ENCODE results near the gene SBNO2. TPM values are rescaled to one million over a fixed set of nuclear protein-coding genes. Genes with fewer than 3 reads are reported as not detected.

Gene SBNO2
- total RNA-seq, 4 donors from 2014 or later: 13.4 to 51.2 (median 19.1) TPM

DNA sequence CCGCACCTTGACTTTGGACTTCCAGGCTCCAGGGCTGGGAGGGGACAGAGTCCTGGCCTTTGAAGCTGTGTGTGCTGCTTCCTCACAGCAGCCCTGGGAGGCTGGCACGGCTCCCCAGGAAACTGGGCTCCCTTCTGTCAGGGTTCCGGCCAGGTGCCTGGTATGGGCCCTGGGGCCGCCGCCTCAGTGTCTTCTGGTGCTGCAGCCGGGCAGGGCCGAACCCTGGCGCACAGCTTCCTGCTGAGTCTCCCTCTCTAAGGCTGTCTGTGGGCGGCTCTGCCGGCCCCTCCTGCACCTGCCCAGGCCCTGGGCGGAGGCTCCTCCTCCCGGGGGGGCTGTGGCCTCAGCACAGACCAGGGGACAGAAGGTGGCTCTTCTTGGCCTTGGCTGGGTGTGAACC lies 37.9 kb downstream of the SBNO2 start:
- TF ChIP-seq, protein P1, sequence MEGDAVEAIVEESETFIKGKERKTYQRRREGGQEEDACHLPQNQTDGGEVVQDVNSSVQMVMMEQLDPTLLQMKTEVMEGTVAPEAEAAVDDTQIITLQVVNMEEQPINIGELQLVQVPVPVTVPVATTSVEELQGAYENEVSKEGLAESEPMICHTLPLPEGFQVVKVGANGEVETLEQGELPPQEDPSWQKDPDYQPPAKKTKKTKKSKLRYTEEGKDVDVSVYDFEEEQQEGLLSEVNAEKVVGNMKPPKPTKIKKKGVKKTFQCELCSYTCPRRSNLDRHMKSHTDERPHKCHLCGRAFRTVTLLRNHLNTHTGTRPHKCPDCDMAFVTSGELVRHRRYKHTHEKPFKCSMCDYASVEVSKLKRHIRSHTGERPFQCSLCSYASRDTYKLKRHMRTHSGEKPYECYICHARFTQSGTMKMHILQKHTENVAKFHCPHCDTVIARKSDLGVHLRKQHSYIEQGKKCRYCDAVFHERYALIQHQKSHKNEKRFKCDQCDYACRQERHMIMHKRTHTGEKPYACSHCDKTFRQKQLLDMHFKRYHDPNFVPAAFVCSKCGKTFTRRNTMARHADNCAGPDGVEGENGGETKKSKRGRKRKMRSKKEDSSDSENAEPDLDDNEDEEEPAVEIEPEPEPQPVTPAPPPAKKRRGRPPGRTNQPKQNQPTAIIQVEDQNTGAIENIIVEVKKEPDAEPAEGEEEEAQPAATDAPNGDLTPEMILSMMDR (IDR thresholded peaks at IDR 0.05; ENCODE audit: low read depth): no peak

DNA sequence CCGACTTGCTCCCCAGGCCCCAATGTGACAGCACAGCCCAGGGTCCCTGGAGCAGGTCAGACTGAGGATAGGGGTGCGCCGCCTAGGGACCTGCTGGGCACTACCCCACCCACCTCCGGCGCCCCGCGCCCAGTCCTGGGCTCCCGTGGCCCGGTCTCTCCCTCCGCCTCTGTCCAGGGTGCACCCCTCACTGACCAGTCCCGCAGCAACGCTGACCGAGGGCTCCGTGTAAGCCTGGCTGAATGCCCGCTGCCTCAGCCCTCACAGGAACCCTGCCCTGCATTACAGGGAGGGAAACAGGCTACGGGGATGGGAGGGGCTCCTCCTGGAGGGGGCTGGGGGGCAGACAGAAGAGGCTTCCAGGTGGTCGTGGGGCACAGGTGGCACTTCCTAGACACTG lies 38.6 kb downstream of the SBNO2 start:
- TF ChIP-seq, protein P1 (IDR thresholded peaks at IDR 0.05; ENCODE audit: low read depth): no peak

DNA sequence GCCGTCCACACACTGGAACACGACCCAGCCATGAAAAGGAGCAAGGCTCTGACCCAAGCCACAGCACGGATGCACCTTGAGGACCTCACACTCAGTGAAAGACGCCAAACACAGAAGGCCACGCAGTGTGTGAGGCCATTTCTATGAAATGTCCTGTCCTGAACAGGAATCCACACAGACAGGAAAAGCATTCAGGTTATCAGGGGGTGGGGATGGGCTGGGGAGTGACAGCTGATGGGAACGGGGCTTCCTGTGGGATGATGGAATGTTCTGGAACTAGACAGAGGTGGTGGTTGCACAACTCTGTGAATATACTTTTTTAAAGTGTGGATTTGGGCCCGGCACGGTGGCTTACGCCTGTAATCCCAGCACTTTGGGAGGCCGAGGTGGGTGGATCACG lies 39.6 kb downstream of the SBNO2 start:
- TF ChIP-seq, protein P1 (IDR thresholded peaks at IDR 0.05; ENCODE audit: low read depth): no peak

DNA sequence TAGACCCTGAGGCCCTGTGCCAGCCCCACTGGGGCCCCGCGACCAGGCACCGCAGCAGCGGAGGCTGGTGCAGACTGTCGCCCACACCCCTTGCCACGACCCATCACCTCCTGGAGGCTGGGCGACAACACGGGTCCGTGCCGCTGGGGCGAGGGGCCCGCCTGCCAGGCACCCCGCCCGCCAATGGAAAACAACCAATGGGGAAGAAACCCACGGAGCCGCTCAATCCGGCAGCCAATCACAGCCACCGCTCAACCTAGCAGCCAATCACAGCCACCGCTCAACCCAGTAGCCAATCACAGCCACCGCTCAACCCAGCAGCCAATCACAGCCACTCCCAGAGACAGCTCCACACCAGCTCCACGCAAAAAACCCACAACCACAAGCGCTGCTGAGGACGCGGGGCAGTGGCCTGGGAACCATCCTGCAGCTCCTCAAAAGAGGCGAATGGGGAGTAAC lies 40.6 kb downstream of the SBNO2 start:
- TF ChIP-seq, protein P1 (IDR thresholded peaks at IDR 0.05; ENCODE audit: low read depth): no peak

DNA sequence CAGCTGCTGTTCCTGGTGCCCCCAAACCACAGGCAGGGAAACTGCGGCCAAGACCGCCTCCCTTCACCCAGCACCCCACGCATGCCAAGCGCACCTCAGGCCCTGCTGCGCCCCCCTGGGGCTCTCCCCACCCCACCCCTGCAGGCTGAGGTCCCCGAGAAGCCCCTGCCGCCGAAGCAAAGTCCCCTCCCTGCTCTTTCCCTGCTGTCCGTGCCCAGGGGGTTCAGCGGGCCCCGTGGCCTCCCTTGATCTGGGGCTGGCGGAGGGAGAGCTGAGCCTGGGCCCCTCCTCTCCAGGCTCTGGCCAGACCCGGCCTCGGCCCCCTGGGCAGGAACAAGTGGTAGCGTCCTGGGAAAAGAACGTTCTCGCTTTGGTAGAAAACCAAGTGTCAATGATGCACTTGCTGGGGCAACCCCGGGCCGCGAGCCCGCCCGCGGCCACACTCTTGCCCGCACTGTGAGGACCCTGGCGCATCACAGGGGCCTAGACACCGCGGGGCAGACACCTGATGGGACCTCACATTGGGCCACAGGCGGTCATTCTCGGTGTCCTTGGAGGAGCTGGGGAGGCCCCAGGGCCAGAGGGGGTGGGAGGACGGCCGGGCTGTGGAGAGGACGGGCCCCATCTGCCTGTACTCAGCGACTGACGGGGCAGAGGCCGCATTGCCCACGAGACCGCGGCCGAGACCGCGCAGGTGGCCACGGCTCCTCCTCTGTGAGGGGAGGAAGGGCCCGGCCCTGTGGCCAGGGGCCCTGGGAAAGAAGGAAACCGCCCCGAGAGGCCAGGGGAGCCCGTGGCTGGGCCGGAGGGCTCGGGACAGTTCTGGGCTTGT lies 41.3 kb downstream of the SBNO2 start:
- TF ChIP-seq, protein P1 (IDR thresholded peaks at IDR 0.05; ENCODE audit: low read depth): no peak

DNA sequence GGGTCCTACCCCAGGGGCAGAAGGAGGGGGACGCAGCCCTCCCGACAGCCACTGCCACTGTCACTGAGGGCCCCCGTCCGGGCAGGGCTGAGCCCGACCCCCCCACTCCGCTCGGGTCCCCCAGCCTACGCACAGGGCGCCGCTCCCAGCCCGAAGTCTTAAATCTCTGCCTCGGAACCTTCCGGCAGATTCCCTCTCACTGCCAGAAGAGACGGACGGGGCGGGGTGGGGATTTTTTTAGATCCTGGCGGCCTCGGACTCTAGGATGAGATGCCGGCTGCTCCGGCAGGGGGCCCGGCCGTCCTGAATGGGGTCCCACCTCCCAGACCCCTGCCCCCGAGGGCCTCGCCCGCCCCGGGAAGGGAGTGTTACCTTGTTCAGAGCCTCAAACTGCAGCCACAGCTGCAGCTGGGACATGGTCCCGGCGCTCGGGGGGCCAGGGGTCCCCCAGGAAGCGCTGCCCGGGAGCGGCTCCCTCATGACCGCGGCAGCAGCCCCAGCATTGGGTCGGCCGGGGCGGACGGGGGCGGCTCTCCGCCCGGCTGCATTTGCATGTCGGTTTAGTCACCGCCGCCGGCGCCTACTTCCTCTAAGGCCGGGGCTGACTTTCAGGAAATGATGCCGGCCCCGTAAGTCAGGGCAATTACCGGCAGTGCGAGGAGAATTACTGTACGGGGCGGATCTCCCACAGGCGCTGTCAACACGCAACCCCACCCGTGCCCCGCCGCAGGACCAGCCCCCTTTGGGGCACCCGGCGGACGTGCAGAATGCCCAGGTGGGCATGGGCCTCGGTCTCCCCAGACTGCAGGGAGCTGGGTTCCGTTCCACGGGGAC lies 42.1 kb downstream of the SBNO2 start:
- TF ChIP-seq, protein P1 (IDR thresholded peaks at IDR 0.05; ENCODE audit: low read depth): no peak

Data from subcutaneous adipose tissue (tissue), 4 donors.